Measurements from ENCODE around the gene RASGRF1.

The RASGRF1 gene

DNA sequence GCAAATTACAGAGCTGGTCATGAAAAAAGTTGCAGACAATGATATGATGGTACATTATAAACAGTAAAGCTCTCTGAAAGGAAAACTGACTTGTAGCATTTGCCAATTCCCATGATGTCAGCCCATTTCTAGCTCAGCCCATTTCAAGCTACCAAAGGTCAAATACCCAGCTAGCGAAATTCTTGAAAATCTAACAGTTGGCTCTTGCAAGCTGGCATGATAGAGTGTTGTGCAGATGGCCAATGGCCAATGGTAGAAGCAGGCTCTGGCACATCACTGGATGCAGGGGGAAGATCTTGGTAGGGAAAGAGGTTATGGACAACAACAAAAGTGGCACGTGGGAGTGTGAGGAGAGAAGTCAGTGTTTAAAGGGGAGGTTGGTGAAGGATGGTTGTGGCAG is 36.7 kb downstream of the RASGRF1 start:
- DNase-seq (ENCODE audit: low read depth): no peak
- H3K4me3 ChIP-seq (ENCODE audit: low read depth, low read length): no peak overlapping the region
- TF ChIP-seq, protein P1, sequence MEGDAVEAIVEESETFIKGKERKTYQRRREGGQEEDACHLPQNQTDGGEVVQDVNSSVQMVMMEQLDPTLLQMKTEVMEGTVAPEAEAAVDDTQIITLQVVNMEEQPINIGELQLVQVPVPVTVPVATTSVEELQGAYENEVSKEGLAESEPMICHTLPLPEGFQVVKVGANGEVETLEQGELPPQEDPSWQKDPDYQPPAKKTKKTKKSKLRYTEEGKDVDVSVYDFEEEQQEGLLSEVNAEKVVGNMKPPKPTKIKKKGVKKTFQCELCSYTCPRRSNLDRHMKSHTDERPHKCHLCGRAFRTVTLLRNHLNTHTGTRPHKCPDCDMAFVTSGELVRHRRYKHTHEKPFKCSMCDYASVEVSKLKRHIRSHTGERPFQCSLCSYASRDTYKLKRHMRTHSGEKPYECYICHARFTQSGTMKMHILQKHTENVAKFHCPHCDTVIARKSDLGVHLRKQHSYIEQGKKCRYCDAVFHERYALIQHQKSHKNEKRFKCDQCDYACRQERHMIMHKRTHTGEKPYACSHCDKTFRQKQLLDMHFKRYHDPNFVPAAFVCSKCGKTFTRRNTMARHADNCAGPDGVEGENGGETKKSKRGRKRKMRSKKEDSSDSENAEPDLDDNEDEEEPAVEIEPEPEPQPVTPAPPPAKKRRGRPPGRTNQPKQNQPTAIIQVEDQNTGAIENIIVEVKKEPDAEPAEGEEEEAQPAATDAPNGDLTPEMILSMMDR (IDR thresholded peaks at IDR 0.05; ENCODE audit: insufficient read depth, low read depth, low read length, missing control alignments): no peak

- DNase-seq (ENCODE audit: low read depth): no peak
- TF ChIP-seq, protein P1 (IDR thresholded peaks at IDR 0.05; ENCODE audit: insufficient read depth, low read depth, low read length, missing control alignments): no peak
- H3K4me3 ChIP-seq (ENCODE audit: low read depth, low read length): no peak overlapping the region
Measured at GRCh38 chr15:79051941-79052731, 38.4 kb downstream of the RASGRF1 start.

GRCh38 chr15:79051029-79051428 is 39.6 kb downstream of the RASGRF1 start:
- TF ChIP-seq, protein P1 (IDR thresholded peaks at IDR 0.05; ENCODE audit: insufficient read depth, low read depth, low read length, missing control alignments): no peak
- H3K4me3 ChIP-seq (ENCODE audit: low read depth, low read length): no peak overlapping the region
- no peak for DNase-seq (ENCODE audit: low read depth)

GRCh38 chr15:79050341-79050740 is 40.2 kb downstream of the RASGRF1 start:
- TF ChIP-seq, protein P1 (IDR thresholded peaks at IDR 0.05; ENCODE audit: insufficient read depth, low read depth, low read length, missing control alignments): no peak
- DNase-seq (ENCODE audit: low read depth): no peak
- no peak overlapping the region for H3K4me3 ChIP-seq (ENCODE audit: low read depth, low read length)

- no peak overlapping the region for H3K4me3 ChIP-seq (ENCODE audit: low read depth, low read length)
- DNase-seq (ENCODE audit: low read depth): no peak
- TF ChIP-seq, protein P1 (IDR thresholded peaks at IDR 0.05; ENCODE audit: insufficient read depth, low read depth, low read length, missing control alignments): no peak
Measured at GRCh38 chr15:79049416-79049815, 41.2 kb downstream of the RASGRF1 start.

GRCh38 chr15:79047676-79048439 is 42.7 kb downstream of the RASGRF1 start:
- TF ChIP-seq, protein P1 (IDR thresholded peaks at IDR 0.05; ENCODE audit: insufficient read depth, low read depth, low read length, missing control alignments): no peak
- DNase-seq (ENCODE audit: low read depth): no peak
- no peak overlapping the region for H3K4me3 ChIP-seq (ENCODE audit: low read depth, low read length)
